GM18861 (cell line): Measurements from ENCODE around the gene MZT2A.
"Not testable (repeated sequence)": the region's sequence is repeated elsewhere in the genome, so short reads cannot be mapped to it uniquely, and the experiment has no call there.

Source experiments
- ATAC-seq: cut with Tn5 transposase; IDR thresholded peaks from one replicate; pipeline ENCODE4 v1.9.1; 2021; ENCODE audit not compliant: unreplicated experiment

Gene MZT2A

GRCh38 chr2:131467722-131468121, 24.5 kb downstream of the MZT2A start:
- not testable (repeated sequence) for ATAC-seq

- ATAC-seq, result not testable (repeated sequence)
Measured at GRCh38 chr2:131454914-131455313, 37.3 kb downstream of the MZT2A start.

- ATAC-seq, result peak; percentile 79
Measured at GRCh38 chr2:131451265-131451949, 40.8 kb downstream of the MZT2A start.

- ATAC-seq, result not testable (repeated sequence)
Measured at GRCh38 chr2:131447981-131448380, 44.2 kb downstream of the MZT2A start.

GRCh38 chr2:131445896-131446295, 46.3 kb downstream of the MZT2A start:
- no peak for ATAC-seq

- ATAC-seq, result not testable (repeated sequence)
Measured at GRCh38 chr2:131445515-131445797, 46.7 kb downstream of the MZT2A start.

- not testable (repeated sequence) for ATAC-seq
Measured at GRCh38 chr2:131444736-131445514, 47.3 kb downstream of the MZT2A start.

- not testable (repeated sequence) for ATAC-seq
Measured at GRCh38 chr2:131440742-131441468, 51.3 kb downstream of the MZT2A start.
